Smooth muscle cell (in vitro differentiated cells): ENCODE results near the gene UTRN. TPM values are rescaled to one million over a fixed set of nuclear protein-coding genes. Genes with fewer than 3 reads are reported as not detected.
A peak's percentile ranks its signal among the peaks of the same experiment; 100 is the strongest.

Source experiments
- DNase-seq: peaks from one replicate; lab custom pipeline; 2025; ENCODE audit not compliant: unreplicated experiment; lab: John Stamatoyannopoulos, UW
- H2AFZ ChIP-seq: fragments of 200-600 bp; sonication (generic); 2 replicates; pipeline ENCODE4 v1.6.0; 2016; ENCODE audit warnings: antibody characterized with exemption, low read depth, mild to moderate bottlenecking
- H3F3A ChIP-seq: fragments of 200-600 bp; sonication (generic); 2 replicates; pipeline ENCODE4 v1.6.0; 2017; ENCODE audit warnings: antibody characterized with exemption, low read depth
- H3K27ac ChIP-seq: fragments of 200-600 bp; sonication (generic); 2 replicates; pipeline ENCODE4 v1.5.1; 2016; ENCODE audit warnings: low read depth, mild to moderate bottlenecking
- H3K27me3 ChIP-seq: fragments of 200-600 bp; sonication (generic); 2 replicates; pipeline ENCODE4 v1.6.1; 2016; ENCODE audit warnings: low read depth, mild to moderate bottlenecking
- H3K36me3 ChIP-seq: fragments of 200-600 bp; sonication (generic); 2 replicates; pipeline ENCODE4 v1.5.1; 2016; ENCODE audit warnings: low read depth
- H3K4me1 ChIP-seq: fragments of 200-600 bp; sonication (generic); 2 replicates; pipeline ENCODE4 v1.5.1; 2016; ENCODE audit warnings: low read depth
- H3K4me2 ChIP-seq: fragments of 200-600 bp; sonication (generic); 2 replicates; pipeline ENCODE4 v1.6.0; 2016; ENCODE audit warnings: mild to moderate bottlenecking
- H3K4me3 ChIP-seq: fragments of 200-600 bp; sonication (generic); 2 replicates; pipeline ENCODE4 v1.5.1; 2016; ENCODE audit warnings: mild to moderate bottlenecking
- H3K79me2 ChIP-seq: fragments of 200-600 bp; sonication (generic); 2 replicates; pipeline ENCODE4 v1.6.0; 2016; ENCODE audit warnings: low read depth, mild to moderate bottlenecking
- H3K9ac ChIP-seq: fragments of 200-600 bp; sonication (generic); 2 replicates; pipeline ENCODE4 v1.6.0; 2016; ENCODE audit warnings: low read depth
- H3K9me3 ChIP-seq: fragments of 200-600 bp; sonication (generic); replicated peaks from 2 replicates; pipeline ENCODE4 v1.5.1; 2016; ENCODE audit warnings: low read depth
- H4K20me1 ChIP-seq: fragments of 200-600 bp; sonication (generic); 2 replicates; pipeline ENCODE4 v1.6.0; 2016; ENCODE audit warnings: low read depth
- WGBS: methylation state at CpG from one replicate; pipeline ENCODE4 v1.1.7; 2016; ENCODE audit warnings: low lambda C conversion rate; 5-methylcytosine and 5-hydroxymethylcytosine counted together
- polyA plus RNA-seq: library from polyadenylated mRNA; unstranded; fragments of >200 nt; fragmentation: Nextera tagmentation; extraction: Ambion mirVana; gene quantifications from 2 replicates; pipeline ENCODE4 v1.2.1, GENCODE V29; 2016
- total RNA-seq: library from RNA; depleted of rRNA; stranded (reverse); fragments of >200 nt; gene quantifications from 2 replicates; pipeline ENCODE4 v1.2.3, GENCODE V29; 2014
- TF ChIP-seq, protein P1 (sequence below): fragments of 200-600 bp; sonication (generic); IDR thresholded peaks from 2 replicates; pipeline ENCODE4 v1.5.1; 2017; ENCODE audit warnings: borderline replicate concordance, mild to moderate bottlenecking, antibody characterized with exemption; ENCODE audit not compliant: insufficient read depth, poor library complexity, severe bottlenecking

UTRN gene
- total and polyA plus RNA-seq, 2 experiments from 2014 or later = 12.6 to 47.3 TPM

DNA sequence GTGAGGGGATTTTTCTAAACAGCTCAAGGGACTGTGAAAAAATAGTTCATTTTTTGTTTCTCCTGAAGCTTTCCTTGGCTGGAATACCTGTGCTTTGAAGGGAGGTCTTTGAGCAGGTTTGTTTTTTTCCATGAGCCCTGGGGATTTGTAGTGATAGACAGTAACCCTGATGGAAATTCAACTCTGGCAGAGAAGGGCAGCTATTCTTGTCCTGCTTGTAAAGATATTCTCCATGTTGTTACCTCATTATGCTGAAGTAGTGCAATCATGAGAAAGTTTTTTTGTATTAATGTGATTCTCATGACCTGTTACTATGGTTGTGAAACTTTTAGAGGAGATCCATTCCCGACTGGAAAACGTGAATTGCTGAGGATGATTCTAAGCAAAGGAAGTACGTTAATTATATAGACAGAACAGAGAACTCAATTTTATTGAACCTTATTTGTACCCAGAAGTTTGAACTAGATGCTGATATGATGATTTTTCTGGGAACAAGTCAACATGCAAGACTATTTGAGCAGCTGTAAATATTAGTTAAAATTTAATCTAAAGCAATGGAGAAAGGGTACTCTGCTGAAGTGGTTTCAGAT is 12.5 kb downstream of the UTRN start:
- no peaks in the 10 kb centered on the region for H3F3A ChIP-seq
- TF ChIP-seq, protein P1, sequence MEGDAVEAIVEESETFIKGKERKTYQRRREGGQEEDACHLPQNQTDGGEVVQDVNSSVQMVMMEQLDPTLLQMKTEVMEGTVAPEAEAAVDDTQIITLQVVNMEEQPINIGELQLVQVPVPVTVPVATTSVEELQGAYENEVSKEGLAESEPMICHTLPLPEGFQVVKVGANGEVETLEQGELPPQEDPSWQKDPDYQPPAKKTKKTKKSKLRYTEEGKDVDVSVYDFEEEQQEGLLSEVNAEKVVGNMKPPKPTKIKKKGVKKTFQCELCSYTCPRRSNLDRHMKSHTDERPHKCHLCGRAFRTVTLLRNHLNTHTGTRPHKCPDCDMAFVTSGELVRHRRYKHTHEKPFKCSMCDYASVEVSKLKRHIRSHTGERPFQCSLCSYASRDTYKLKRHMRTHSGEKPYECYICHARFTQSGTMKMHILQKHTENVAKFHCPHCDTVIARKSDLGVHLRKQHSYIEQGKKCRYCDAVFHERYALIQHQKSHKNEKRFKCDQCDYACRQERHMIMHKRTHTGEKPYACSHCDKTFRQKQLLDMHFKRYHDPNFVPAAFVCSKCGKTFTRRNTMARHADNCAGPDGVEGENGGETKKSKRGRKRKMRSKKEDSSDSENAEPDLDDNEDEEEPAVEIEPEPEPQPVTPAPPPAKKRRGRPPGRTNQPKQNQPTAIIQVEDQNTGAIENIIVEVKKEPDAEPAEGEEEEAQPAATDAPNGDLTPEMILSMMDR = no peak
- peaks cover 4% of the 10 kb centered on the region for H3K79me2 ChIP-seq
- H3K4me3 ChIP-seq = peak overlapping the region; percentile 35
- no peaks in the 10 kb centered on the region for H3K9me3 ChIP-seq
- H3K4me1 ChIP-seq = peaks cover 4% of the 10 kb centered on the region
- no peaks in the 10 kb centered on the region for H3K27me3 ChIP-seq
- 96% methylated on average over 3 of the region's 3 CpGs for WGBS
- no peak for DNase-seq
- H3K36me3 ChIP-seq = no peaks in the 10 kb centered on the region
- H3K9ac ChIP-seq = no peak overlapping the region
- no peak overlapping the region for H3K27ac ChIP-seq
- H2AFZ ChIP-seq = no peak overlapping the region
- no peak overlapping the region for H3K4me2 ChIP-seq
- no peaks in the 10 kb centered on the region for H4K20me1 ChIP-seq

DNA sequence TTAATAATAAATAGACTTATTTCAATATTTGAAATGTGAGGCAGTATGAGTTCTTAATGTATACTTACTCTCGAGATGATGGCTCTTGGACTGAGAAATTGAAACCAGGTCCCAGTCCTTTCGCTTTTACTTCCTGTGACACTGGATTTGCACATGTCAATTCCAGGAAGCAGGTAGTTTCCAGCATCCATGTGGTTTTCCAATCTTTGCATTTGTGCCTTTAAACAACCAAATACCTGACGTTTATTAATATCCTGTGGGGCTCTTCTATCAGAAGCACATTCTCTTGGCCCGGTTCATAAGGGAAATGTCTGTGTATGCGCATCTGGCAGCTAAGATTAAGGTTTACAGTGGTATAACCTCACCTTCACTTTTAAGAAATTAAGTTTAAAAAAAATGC is 13.1 kb downstream of the UTRN start:
- Histone ChIP-seq H2AFZ (no peak overlapping the region), H3K4me2 (no peak overlapping the region)
- TF ChIP-seq, protein P1 = no peak

DNA sequence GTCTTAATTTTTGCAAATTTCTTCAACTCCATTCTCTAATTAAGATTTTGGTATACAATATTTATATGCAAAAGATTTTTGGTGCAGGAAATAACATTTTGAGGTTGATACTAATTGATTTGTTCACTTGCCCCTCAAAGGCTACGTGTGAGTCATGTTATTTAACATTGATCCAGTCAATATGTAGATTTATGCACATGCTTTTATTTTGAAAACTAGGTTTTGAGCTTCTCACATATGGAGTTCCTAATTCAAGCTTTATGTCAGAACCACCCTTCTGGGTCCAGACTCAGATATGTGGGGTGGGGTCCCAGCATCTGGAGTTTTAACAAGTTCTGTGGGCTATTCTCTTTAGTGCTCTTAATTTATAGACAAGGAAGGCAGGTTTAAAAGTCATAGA is 13.8 kb downstream of the UTRN start:
- no peak overlapping the region for H2AFZ ChIP-seq
- TF ChIP-seq, protein P1 = no peak
- H3K9ac ChIP-seq = no peak overlapping the region
- 94% methylated on average over 1 of the region's 1 CpG for WGBS
- peaks cover 4% of the 10 kb centered on the region for H4K20me1 ChIP-seq
- no peak overlapping the region for H3K4me3 ChIP-seq
- H3K27me3 ChIP-seq = no peaks in the 10 kb centered on the region
- no peak overlapping the region for H3K4me2 ChIP-seq
- H3K9me3 ChIP-seq = no peaks in the 10 kb centered on the region
- no peaks in the 10 kb centered on the region for H3K36me3 ChIP-seq
- no peaks in the 10 kb centered on the region for H3K79me2 ChIP-seq
- peaks cover 4% of the 10 kb centered on the region for H3K4me1 ChIP-seq
- DNase-seq = no peak
- no peaks in the 10 kb centered on the region for H3F3A ChIP-seq
- H3K27ac ChIP-seq = no peak overlapping the region

More for the DNA sequence above, 13.1 kb downstream of the UTRN start:
- no peaks in the 10 kb centered on the region for H3K9me3 ChIP-seq
- H3K27me3 ChIP-seq = no peaks in the 10 kb centered on the region
- H3K79me2 ChIP-seq = peaks cover 4% of the 10 kb centered on the region
- H3K4me1 ChIP-seq = peaks cover 4% of the 10 kb centered on the region
- no peak overlapping the region for H3K9ac ChIP-seq
- H3K36me3 ChIP-seq = no peaks in the 10 kb centered on the region
- WGBS = 97% methylated on average over 5 of the region's 5 CpGs
- H3F3A ChIP-seq = no peaks in the 10 kb centered on the region
- peak overlapping the region; percentile 35 for H3K4me3 ChIP-seq
- no peaks in the 10 kb centered on the region for H4K20me1 ChIP-seq
- DNase-seq = no peak
- H3K27ac ChIP-seq = no peak overlapping the region
